ENCODE data around the gene JARID2. TPM values are rescaled to one million over a fixed set of nuclear protein-coding genes. Genes with fewer than 3 reads are reported as not detected.

The JARID2 gene
- total RNA-seq, 1 donor from 2014 or later: 48.7 TPM

GRCh38 chr6:15363523-15364400, 117.9 kb downstream of the JARID2 start:
- Mint-ChIP-seq H3K4me1 (peaks cover 38% of the 10 kb centered on the region), H3K9me3 (peaks cover 4% of the 10 kb centered on the region), H3K27ac (peak overlapping the region; percentile 8), H3K4me3 (no peak overlapping the region), H3K27me3 (no peaks in the 10 kb centered on the region), H3K36me3 (ENCODE audit: low read depth) (peaks cover 29% of the 10 kb centered on the region)
- DNase-seq: no peak
- intact Hi-C loops (cut with micrococcal nuclease): no loop called here

DNA sequence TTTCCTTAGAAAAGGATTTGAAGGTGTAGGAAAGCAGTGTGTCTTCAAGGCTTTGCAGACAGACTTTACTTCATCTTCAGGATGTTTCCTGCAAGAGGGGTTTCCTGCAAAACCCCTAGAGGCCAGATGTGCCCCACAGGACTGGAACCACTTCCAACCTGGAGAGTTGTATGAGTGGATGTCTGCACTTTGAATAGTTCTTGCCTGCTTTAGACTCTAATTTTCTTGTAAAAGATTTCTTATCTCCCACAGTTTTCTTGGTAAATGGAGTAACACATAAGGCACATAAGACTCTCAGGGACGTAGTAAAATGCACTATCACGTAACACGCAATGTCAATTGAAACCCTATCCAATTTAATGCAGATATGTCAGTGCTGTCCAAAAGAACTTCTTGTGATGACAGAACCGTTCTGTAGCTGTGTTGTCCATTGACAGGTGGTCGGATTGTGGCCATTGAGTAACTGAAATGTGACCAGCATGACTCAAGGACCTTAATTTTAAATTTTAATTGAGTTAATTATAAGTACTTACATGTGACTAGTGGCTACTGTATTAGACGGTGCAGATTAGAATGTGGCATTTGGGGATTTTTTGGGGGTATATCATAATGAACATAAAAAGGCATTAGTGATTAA, 118.7 kb downstream of the JARID2 start:
- Mint-ChIP-seq H3K4me3 (no peak overlapping the region), H3K36me3 (ENCODE audit: low read depth) (peaks cover 28% of the 10 kb centered on the region), H3K4me1 (peaks cover 35% of the 10 kb centered on the region), H3K9me3 (peaks cover 4% of the 10 kb centered on the region), H3K27me3 (no peaks in the 10 kb centered on the region), H3K27ac (peak overlapping the region; percentile 8)
- no peak for DNase-seq
- intact Hi-C loops (cut with micrococcal nuclease): loop anchor here (5.0 kb wide), 1 partner anchor 38 kb away; no protein-coding TSS in a partner anchor

DNA sequence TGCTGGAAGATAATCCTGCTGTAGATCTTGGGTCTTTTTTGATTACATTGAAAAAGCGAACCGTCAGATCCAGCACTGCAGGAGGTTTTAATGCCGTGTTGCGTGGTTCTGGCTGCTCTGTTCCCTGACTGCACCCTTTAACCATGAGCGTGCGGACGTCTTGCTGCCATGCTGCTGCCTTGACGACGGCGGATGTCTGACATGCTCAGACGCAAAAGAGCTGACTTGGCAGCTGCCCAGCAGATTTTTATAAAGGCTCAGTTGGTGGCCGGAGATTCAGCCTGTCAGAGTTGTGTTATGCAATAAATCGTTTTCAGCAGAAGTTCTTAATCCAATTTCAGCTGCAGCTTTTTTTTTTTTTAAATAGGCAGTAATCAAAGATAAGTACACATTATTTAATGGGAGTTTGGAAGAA, 119.4 kb downstream of the JARID2 start:
- H3K9me3 Mint-ChIP-seq: peaks cover 4% of the 10 kb centered on the region
- H3K27ac Mint-ChIP-seq: peak overlapping the region; percentile 22
- no peaks in the 10 kb centered on the region for H3K27me3 Mint-ChIP-seq
- H3K4me3 Mint-ChIP-seq: peak overlapping the region; percentile 18
- DNase-seq: peak; percentile 75
- intact Hi-C loops (cut with micrococcal nuclease): loop anchor here (5.0 kb wide), 1 partner anchor 37 kb away; no protein-coding TSS in a partner anchor
- peaks cover 34% of the 10 kb centered on the region for H3K36me3 Mint-ChIP-seq (ENCODE audit: low read depth)
- H3K4me1 Mint-ChIP-seq: peaks cover 41% of the 10 kb centered on the region

DNA sequence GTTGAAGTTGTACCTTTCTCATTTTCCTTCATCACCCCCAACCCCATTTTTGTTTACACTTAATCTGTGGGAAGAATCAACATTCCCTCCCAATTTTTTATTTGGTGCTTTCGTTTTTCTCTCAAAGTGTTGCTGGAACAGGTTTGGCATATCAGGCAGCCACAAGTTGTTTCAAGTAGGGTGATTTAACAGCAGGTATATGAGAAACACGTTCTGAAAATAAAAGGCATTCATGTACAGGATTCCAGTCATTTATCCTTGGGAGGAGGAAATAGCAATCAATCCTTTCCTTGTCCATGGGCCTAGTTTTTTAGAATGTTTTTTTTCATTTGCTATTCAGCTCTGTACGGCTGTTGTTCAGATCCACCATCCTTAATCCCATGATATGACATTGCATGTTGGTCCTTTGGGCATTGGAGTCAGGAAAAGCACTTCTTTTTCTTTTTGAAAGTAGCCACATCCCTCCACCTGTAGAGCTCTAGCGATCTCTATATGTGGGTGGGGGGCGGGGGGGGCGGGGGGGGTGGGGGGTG, 120.2 kb downstream of the JARID2 start:
- no peak for DNase-seq
- intact Hi-C loops (cut with micrococcal nuclease): loop anchor here (5.0 kb wide), 1 partner anchor 36 kb away; no protein-coding TSS in a partner anchor
- no peaks in the 10 kb centered on the region for H3K27me3 Mint-ChIP-seq
- H3K4me3 Mint-ChIP-seq: no peak overlapping the region
- peaks cover 36% of the 10 kb centered on the region for H3K36me3 Mint-ChIP-seq (ENCODE audit: low read depth)
- H3K27ac Mint-ChIP-seq: no peak overlapping the region
- peaks cover 4% of the 10 kb centered on the region for H3K9me3 Mint-ChIP-seq
- peaks cover 47% of the 10 kb centered on the region for H3K4me1 Mint-ChIP-seq

DNA sequence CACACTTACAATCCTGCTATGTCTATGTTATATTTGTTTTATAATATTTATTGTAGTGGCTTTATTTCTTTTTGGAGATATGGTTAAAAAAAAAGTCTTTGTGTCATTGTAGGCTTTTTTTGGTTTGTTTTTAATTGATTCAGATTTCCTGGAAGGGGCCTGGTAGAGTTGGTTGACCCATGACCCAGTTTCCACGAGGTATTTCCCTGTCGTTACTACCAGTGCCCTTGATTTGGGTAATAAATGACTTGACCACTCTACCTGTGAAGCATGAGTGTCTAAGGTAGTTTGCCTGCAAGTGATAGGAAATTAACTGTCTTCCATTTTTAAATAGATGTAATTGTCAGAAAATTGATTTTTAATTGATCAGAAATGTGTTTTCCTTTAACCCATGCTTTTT, 121.0 kb downstream of the JARID2 start:
- peaks cover 4% of the 10 kb centered on the region for H3K9me3 Mint-ChIP-seq
- peaks cover 54% of the 10 kb centered on the region for H3K4me1 Mint-ChIP-seq
- no peaks in the 10 kb centered on the region for H3K27me3 Mint-ChIP-seq
- no peak for DNase-seq
- intact Hi-C loops (cut with micrococcal nuclease): loop anchor here (5.0 kb wide), 1 partner anchor 35 kb away; no protein-coding TSS in a partner anchor
- no peak overlapping the region for H3K27ac Mint-ChIP-seq
- no peak overlapping the region for H3K4me3 Mint-ChIP-seq
- H3K36me3 Mint-ChIP-seq (ENCODE audit: low read depth): peaks cover 42% of the 10 kb centered on the region

- no peak for DNase-seq
- Mint-ChIP-seq H3K9me3 (peaks cover 4% of the 10 kb centered on the region), H3K36me3 (ENCODE audit: low read depth) (peaks cover 43% of the 10 kb centered on the region), H3K27me3 (no peaks in the 10 kb centered on the region), H3K4me1 (peaks cover 56% of the 10 kb centered on the region), H3K4me3 (no peak overlapping the region), H3K27ac (peak overlapping the region; percentile 10)
- intact Hi-C loops (cut with micrococcal nuclease): loop anchor here (5.0 kb wide), 1 partner anchor 34 kb away; no protein-coding TSS in a partner anchor
These were observed 122.3 kb downstream of the JARID2 start for GRCh38 chr6:15368186-15368585.

DNA sequence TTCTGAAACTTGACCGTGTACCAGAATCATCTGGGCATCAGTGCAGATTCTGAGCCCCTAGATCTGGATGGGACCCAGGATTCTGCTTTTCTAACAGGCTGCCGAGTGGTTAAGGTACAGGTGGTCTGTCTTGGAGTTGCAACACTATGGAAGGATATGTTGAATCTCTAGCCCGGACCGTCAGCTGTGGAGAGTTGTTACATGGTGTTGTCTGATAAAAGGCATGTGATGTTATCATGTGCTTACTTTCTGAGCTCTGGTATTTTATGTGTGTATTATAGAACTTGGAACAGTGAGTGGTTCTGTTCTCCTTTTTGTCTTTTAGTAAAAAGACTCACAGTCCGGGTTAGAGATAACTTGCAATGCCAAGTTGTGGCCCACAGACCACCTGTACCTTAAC, 123.0 kb downstream of the JARID2 start:
- intact Hi-C loops (cut with micrococcal nuclease): loop anchor here (5.0 kb wide), 1 partner anchor 33 kb away; no protein-coding TSS in a partner anchor
- H3K4me3 Mint-ChIP-seq: no peak overlapping the region
- H3K9me3 Mint-ChIP-seq: peaks cover 4% of the 10 kb centered on the region
- peaks cover 43% of the 10 kb centered on the region for H3K36me3 Mint-ChIP-seq (ENCODE audit: low read depth)
- no peaks in the 10 kb centered on the region for H3K27me3 Mint-ChIP-seq
- H3K27ac Mint-ChIP-seq: no peak overlapping the region
- peaks cover 56% of the 10 kb centered on the region for H3K4me1 Mint-ChIP-seq
- DNase-seq: no peak

GRCh38 chr6:15369838-15370237, 124.0 kb downstream of the JARID2 start:
- Mint-ChIP-seq H3K9me3 (peaks cover 4% of the 10 kb centered on the region), H3K27me3 (no peaks in the 10 kb centered on the region), H3K27ac (peak overlapping the region; percentile 5), H3K4me1 (peaks cover 50% of the 10 kb centered on the region), H3K36me3 (ENCODE audit: low read depth) (peaks cover 40% of the 10 kb centered on the region), H3K4me3 (no peak overlapping the region)
- DNase-seq: no peak
- intact Hi-C loops (cut with micrococcal nuclease): loop anchor here (5.0 kb wide), 2 partner anchors 32 to 33 kb away; no protein-coding TSS in a partner anchor

- peaks cover 34% of the 10 kb centered on the region for H3K36me3 Mint-ChIP-seq (ENCODE audit: low read depth)
- H3K27ac Mint-ChIP-seq: no peak overlapping the region
These were observed 125.1 kb downstream of the JARID2 start for GRCh38 chr6:15370733-15371671.

DNA sequence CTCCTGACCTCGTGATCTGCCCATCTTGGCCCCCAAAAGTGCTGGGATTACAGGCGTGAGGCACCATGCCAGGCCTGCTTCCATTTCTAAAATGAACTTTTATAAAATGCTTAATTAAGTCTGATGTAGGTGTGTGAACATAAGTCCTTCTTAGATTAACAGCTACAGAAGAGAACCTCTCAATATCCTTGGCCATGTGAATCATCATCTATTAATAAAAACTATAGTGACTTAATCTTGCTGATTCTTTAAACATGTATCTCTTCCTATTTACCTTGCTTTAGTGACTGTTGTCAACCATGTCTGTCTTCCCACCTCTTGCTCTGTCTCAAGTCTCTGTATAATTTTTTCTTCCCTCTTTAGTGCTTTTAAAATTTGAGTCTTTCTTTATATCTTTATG, 127.1 kb downstream of the JARID2 start:
- Mint-ChIP-seq H3K4me3 (no peak overlapping the region), H3K4me1 (peaks cover 45% of the 10 kb centered on the region), H3K27me3 (no peaks in the 10 kb centered on the region), H3K27ac (no peak overlapping the region), H3K9me3 (peaks cover 8% of the 10 kb centered on the region), H3K36me3 (ENCODE audit: low read depth) (peaks cover 36% of the 10 kb centered on the region)
- no peak for DNase-seq
- intact Hi-C loops (cut with micrococcal nuclease): loop anchor here (5.0 kb wide), 1 partner anchor 36 kb away; no protein-coding TSS in a partner anchor

More at GRCh38 chr6:15370733-15371671, 125.1 kb downstream of the JARID2 start:
- Mint-ChIP-seq H3K9me3 (peaks cover 4% of the 10 kb centered on the region), H3K4me1 (peaks cover 47% of the 10 kb centered on the region), H3K4me3 (no peak overlapping the region), H3K27me3 (no peaks in the 10 kb centered on the region)
- intact Hi-C loops (cut with micrococcal nuclease): loop anchor here (5.0 kb wide), 1 partner anchor 34 kb away; no protein-coding TSS in a partner anchor
- no peak for DNase-seq

DNA sequence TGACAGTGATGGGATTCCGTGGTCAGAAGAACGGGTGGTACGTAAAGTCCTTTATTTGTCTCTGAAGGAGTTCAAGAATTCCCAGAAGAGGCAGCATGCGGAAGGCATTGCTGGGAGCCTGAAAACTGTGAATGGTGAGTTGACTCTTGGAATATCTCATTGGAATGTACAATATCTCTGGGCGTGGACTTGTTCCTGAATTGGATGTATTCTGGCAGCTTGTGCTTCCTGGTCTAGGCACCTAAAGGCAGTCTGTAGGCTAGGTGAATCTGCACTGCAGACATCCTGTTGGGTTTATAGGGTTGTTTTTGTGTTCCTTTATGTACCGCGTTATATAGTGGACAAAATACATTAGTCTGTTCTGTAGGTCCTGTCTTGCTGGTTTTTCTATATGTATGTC, 128.2 kb downstream of the JARID2 start:
- intact Hi-C loops (cut with micrococcal nuclease): loop anchor here (5.0 kb wide), 1 partner anchor 37 kb away; no protein-coding TSS in a partner anchor
- Mint-ChIP-seq H3K9me3 (peaks cover 5% of the 10 kb centered on the region), H3K36me3 (ENCODE audit: low read depth) (peaks cover 35% of the 10 kb centered on the region), H3K4me3 (no peak overlapping the region), H3K4me1 (peaks cover 45% of the 10 kb centered on the region), H3K27me3 (no peaks in the 10 kb centered on the region), H3K27ac (no peak overlapping the region)
- no peak for DNase-seq

DNA sequence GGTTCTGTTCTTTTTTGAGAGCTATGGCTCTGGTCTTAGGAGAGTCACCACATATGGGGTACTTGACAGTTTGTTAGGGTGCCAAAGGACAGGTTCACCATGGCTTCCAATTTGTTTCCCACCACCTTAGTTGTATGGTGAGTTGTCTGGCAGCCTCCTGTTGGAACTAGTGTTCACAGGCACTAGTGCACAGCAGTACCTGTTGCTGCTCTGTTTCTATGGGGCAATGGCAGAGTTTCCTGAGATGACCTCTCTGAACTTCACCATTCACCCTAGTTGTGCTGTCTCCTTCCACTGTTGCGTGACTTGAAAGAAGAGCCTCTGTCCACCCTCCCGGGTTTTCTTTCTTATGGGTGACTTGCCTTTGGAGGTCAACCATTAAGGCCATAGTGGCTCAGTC, 129.1 kb downstream of the JARID2 start:
- Mint-ChIP-seq H3K27me3 (no peaks in the 10 kb centered on the region), H3K9me3 (peaks cover 5% of the 10 kb centered on the region), H3K4me3 (no peak overlapping the region), H3K27ac (no peak overlapping the region), H3K36me3 (ENCODE audit: low read depth) (peaks cover 34% of the 10 kb centered on the region), H3K4me1 (peaks cover 40% of the 10 kb centered on the region)
- DNase-seq: no peak
- intact Hi-C loops (cut with micrococcal nuclease): no loop called here

All from activated CD4-positive, alpha-beta T cell treated with anti-CD3 and anti-CD28 coated beads, Interleukin-2, amount 10 ng/mL, durations not matched to agents 24 days and 14 days (primary cell).